Measurements from ENCODE around the gene SYP. TPM values are rescaled to one million over a fixed set of nuclear protein-coding genes. Genes with fewer than 3 reads are reported as not detected.
A peak's percentile ranks its signal among the peaks of the same experiment; 100 is the strongest.
"Not testable (repeated sequence)": the region's sequence is repeated elsewhere in the genome, so short reads cannot be mapped to it uniquely, and the experiment has no call there.

Gene SYP
- total RNA-seq, 4 donors from 2014 or later: 4.5 to 12.0 (median 6.1) TPM

DNA sequence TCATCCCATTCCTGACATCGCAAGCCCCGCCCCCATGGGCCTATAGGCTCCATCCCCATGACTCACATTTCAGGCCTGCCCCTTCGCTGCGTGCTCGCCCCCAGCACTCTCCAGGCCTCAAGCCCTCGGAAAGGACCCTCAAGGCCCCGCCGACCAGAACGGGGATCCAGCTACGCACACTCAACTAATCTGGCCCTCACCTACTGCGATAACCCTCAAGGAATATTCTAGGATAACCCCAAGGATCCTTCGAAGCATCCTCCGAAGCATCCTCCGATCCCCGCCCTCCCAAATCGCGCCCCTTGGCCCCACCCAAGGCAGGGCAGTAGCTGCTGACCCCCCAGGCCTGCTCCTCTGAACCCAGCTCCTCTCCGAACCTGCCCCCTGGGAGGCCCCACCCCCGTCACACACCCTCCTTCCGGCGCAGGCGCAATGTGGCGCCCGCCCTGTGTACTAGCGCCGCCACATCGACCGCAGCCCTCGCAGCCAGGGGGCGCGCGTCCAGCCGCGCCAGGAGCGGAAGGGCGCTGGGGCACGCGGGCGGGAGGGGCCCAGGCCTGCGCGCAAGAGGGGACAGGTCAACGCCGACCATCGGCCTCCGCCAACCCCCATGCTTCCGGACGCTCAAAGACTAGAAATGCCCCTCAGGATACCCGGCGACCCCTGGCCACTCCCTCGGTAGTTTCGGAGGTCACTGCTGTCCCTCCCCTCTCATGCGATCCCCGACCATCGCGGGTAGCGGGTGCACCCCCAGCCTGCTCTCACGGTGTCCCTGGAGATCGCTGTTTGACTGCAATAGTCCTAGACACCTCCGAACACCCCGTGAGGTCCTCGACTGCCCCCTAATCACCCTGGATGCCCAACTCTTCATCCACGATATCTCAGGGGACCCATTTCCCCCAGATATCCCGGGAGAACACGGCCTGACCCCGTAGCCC, 43.8 kb downstream of the SYP start:
- intact Hi-C loops (cut with DNase I): no loop called here
- Histone ChIP-seq H3K36me3 (no peaks in the 10 kb centered on the region), H3K27me3 (no peaks in the 10 kb centered on the region), H3K4me3 (peak overlapping the region; percentile 53 to 67 (median 57)), H3K9me3 (no peaks in the 10 kb centered on the region), H3K27ac (replicated peaks in 1 of 4) (peak overlapping the region; percentile 90 to 94 (median 92)), H3K4me1 (peaks cover 0 to 9% (median 7%) of the 10 kb centered on the region in 4 donors)
- TF ChIP-seq POLR2AphosphoS5 (IDR thresholded peaks at IDR 0.05) (peak; percentile 78 to 85), POLR2A (IDR thresholded peaks at IDR 0.05; ENCODE audit: low read depth) (no peak), EP300 (IDR thresholded peaks at IDR 0.05) (no peak)
- TF ChIP-seq, protein P1, sequence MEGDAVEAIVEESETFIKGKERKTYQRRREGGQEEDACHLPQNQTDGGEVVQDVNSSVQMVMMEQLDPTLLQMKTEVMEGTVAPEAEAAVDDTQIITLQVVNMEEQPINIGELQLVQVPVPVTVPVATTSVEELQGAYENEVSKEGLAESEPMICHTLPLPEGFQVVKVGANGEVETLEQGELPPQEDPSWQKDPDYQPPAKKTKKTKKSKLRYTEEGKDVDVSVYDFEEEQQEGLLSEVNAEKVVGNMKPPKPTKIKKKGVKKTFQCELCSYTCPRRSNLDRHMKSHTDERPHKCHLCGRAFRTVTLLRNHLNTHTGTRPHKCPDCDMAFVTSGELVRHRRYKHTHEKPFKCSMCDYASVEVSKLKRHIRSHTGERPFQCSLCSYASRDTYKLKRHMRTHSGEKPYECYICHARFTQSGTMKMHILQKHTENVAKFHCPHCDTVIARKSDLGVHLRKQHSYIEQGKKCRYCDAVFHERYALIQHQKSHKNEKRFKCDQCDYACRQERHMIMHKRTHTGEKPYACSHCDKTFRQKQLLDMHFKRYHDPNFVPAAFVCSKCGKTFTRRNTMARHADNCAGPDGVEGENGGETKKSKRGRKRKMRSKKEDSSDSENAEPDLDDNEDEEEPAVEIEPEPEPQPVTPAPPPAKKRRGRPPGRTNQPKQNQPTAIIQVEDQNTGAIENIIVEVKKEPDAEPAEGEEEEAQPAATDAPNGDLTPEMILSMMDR (IDR thresholded peaks at IDR 0.05): peak; percentile 67 to 82 (median 80)
- peak; percentile 94 for DNase-seq (ENCODE audit: extremely low spot score)
- WGBS: 51% methylated on average over 24 of the region's 65 CpGs

DNA sequence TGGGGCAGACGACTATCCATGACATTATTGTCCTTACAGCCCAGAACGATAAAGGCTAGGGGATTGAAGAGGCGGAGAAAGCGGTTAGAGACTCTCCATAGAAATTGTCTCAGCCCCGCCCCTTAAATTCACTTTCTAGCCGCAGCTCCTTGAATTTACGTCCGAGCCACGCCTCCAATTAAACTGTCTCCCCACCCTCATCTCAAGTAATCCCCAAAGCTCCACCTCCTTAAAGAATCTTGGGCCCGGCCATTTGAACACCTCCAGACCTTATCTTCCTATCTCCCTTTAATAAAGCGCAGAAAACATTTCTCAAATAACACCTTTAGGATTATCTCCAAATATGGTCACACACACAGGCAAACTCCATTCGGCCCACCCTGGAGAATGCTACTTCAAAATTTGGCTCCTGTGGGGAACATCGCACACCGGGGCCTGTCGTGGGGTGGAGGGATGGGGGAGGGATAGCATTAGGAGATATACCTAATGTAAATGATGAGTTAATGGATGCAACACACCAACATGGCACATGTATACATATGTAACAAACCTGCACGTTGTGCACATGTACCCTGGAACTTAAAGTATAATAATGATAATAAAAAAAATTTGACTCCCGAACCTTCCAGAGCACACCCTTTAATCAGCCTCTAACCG, 44.6 kb downstream of the SYP start:
- Histone ChIP-seq H3K9me3 (no peaks in the 10 kb centered on the region), H3K4me1 (peaks cover 0 to 9% (median 7%) of the 10 kb centered on the region in 4 donors), H3K4me3 (peak overlapping the region; percentile 53 to 67 (median 57)), H3K27me3 (no peaks in the 10 kb centered on the region), H3K36me3 (no peaks in the 10 kb centered on the region), H3K27ac (replicated peaks in 1 of 4) (peak overlapping the region; percentile 90 to 94 (median 92))
- intact Hi-C loops (cut with DNase I): no loop called here
- TF ChIP-seq POLR2AphosphoS5 (IDR thresholded peaks at IDR 0.05): peak in 1 of 2 donors; percentile 38
- TF ChIP-seq, protein P1 (IDR thresholded peaks at IDR 0.05): no peak
- TF ChIP-seq EP300 (IDR thresholded peaks at IDR 0.05): no peak
- TF ChIP-seq POLR2A (IDR thresholded peaks at IDR 0.05; ENCODE audit: low read depth): no peak
- DNase-seq (ENCODE audit: extremely low spot score): no peak
- 47% methylated on average over 18 of the region's 18 CpGs for WGBS

DNA sequence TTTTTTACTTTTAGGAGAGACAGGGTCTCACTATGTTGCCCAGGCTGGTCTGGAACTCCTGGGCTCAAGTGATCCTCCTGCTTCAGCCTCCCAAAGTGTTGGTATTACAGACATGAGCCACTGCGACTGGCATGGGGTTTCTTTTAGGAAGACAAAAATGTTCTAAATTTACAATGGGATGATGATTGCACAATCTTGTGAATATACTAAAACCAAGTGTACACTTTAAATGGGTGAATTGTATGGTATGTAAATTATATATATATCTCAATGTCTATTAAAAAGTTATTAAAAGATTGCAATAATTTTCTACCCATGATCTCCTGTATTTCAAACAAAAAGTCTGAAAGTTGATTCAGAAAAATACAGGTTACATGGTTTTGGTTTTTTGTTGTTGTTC, 46.5 kb downstream of the SYP start:
- H3K27ac ChIP-seq (replicated peaks in 1 of 4): no peak overlapping the region
- H3K4me1 ChIP-seq: peaks cover 0 to 9% (median 7%) of the 10 kb centered on the region in 4 donors
- H3K9me3 ChIP-seq: no peaks in the 10 kb centered on the region
- TF ChIP-seq, protein P1 (IDR thresholded peaks at IDR 0.05): no peak
- TF ChIP-seq POLR2A (IDR thresholded peaks at IDR 0.05; ENCODE audit: low read depth) (no peak), POLR2AphosphoS5 (IDR thresholded peaks at IDR 0.05) (no peak), EP300 (IDR thresholded peaks at IDR 0.05) (no peak)
- no peak for DNase-seq (ENCODE audit: extremely low spot score)
- intact Hi-C loops (cut with DNase I): no loop called here
- no peaks in the 10 kb centered on the region for H3K36me3 ChIP-seq
- 85% methylated on average over 1 of the region's 1 CpG for WGBS
- H3K4me3 ChIP-seq: no peak overlapping the region
- H3K27me3 ChIP-seq: no peaks in the 10 kb centered on the region

DNA sequence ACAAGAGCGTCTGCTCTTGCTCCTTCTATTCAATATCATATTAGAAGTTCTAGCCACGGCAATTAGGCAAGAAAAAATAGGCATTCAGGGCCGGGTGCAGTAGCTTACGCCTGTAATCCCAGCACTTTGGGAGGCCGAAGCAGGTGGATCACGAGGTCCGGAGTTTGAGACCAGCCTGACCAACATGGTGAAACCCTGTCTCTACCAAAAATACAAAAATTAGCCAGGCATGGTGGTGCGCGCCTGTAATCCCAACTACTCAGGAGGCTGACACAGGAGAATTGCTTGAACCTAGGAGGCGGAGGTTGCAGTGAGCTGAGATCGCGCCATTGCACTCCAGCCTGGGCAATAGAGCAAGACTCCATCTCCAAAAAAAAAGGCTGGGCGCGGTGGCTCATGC, 50.7 kb downstream of the SYP start:
- intact Hi-C loops (cut with DNase I); H3K27ac ChIP-seq (replicated peaks in 1 of 4): not testable (repeated sequence)
- WGBS: 86% methylated on average over 13 of the region's 14 CpGs

DNA sequence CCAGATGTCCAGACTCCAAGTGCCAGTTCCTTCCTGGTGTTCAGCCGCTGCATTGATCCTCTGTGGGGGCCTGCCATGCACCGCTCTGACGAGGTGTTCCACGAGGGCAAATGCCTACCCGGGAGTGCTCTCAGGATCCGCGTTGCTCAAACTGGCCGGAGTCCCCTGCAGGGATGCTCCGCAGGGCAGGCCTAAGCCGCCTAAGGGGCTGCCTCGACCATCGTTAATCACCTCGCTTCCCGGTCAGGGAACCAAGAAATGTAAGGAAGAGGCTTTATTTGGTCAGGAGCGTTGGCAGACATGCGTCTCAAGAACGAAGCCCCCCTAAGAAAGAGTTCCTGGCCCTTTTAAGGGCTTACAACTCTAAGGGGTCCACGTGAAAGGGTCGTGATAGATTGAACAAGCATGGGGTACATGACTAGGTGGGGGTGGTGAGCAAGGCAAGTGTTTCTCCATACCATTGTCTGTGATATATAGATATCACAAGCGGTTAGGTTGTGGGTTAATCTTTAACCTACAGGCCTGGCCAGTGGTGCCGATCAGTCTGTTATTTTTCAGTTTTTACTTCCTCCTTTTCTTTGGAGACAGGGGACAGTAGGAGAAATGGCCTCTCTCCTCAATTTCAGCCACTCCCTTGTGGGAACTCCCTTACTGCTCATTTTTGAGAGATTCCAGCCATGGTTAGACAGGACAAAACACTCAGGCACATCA, 51.4 kb downstream of the SYP start:
- intact Hi-C loops (cut with DNase I); H3K4me3 ChIP-seq; DNase-seq (ENCODE audit: extremely low spot score); H3K9me3 ChIP-seq; H3K27me3 ChIP-seq; H3K36me3 ChIP-seq; H3K4me1 ChIP-seq; H3K27ac ChIP-seq (replicated peaks in 1 of 4): not testable (repeated sequence)
- 78% methylated on average over 20 of the region's 21 CpGs for WGBS

More for the DNA sequence above, 50.7 kb downstream of the SYP start:
- H3K27me3 ChIP-seq; H3K36me3 ChIP-seq; H3K4me3 ChIP-seq; H3K4me1 ChIP-seq; DNase-seq (ENCODE audit: extremely low spot score); H3K9me3 ChIP-seq: not testable (repeated sequence)
